Osteoblast (primary cell): Measurements from ENCODE around the gene NHLRC4. TPM values are rescaled to one million over a fixed set of nuclear protein-coding genes. Genes with fewer than 3 reads are reported as not detected.

Experiments
- DNase-seq: peaks from one replicate; pipeline ENCODE4 v3.0.0; 2011; ENCODE audit warnings: low spot score, mixed read lengths; ENCODE audit not compliant: insufficient read length; ENCODE audit errors: missing footprints
- H2AFZ ChIP-seq: 2 replicates; pipeline ENCODE4 v1.6.0; 2011; ENCODE audit warnings: mild to moderate bottlenecking, low read length
- H3K27ac ChIP-seq: 2 replicates; pipeline ENCODE4 v1.5.1; 2011; ENCODE audit warnings: mild to moderate bottlenecking, low read depth, low read length, moderate library complexity
- H3K27me3 ChIP-seq: 2 replicates; pipeline ENCODE4 v1.6.0; 2012; ENCODE audit warnings: mild to moderate bottlenecking, control low read depth, inconsistent platforms, low read length, moderate library complexity; ENCODE audit not compliant: insufficient read depth
- H3K36me3 ChIP-seq: 2 replicates; pipeline ENCODE4 v1.5.1; 2011; ENCODE audit warnings: mild to moderate bottlenecking, low read length, control low read depth, moderate library complexity; ENCODE audit not compliant: insufficient read depth
- H3K4me1 ChIP-seq: 2 replicates; pipeline ENCODE4 v1.5.1; 2011; ENCODE audit warnings: mild to moderate bottlenecking, low read length, control low read depth, moderate library complexity; ENCODE audit not compliant: insufficient read depth
- H3K4me2 ChIP-seq: 2 replicates; pipeline ENCODE4 v1.6.0; 2011; ENCODE audit warnings: mild to moderate bottlenecking, low read length; ENCODE audit not compliant: insufficient read depth
- H3K4me3 ChIP-seq: fragments of 200-600 bp; sonication (generic); 3 replicates; pipeline ENCODE4 v1.5.1; 2012; ENCODE audit warnings: mild to moderate bottlenecking, low read length, inconsistent platforms; ENCODE audit not compliant: insufficient read depth
- H3K79me2 ChIP-seq: 2 replicates; pipeline ENCODE4 v1.6.0; 2012; ENCODE audit warnings: mild to moderate bottlenecking, low read length, control low read depth, inconsistent platforms; ENCODE audit not compliant: insufficient read depth
- H3K9me3 ChIP-seq: 2 replicates; pipeline ENCODE4 v1.5.1; 2011; ENCODE audit warnings: low read depth, low read length, control low read depth
- H4K20me1 ChIP-seq: 2 replicates; pipeline ENCODE4 v1.6.0; 2012; ENCODE audit warnings: mild to moderate bottlenecking, low read length, control low read depth; ENCODE audit not compliant: insufficient read depth
- CTCF ChIP-seq: IDR thresholded peaks from 2 replicates; pipeline ENCODE4 v1.5.1; 2011; ENCODE audit warnings: mild to moderate bottlenecking, low read depth, low read length, moderate library complexity; ENCODE audit errors: extremely low read depth
- total RNA-seq: library from RNA; depleted of rRNA; stranded (reverse); fragments of >200 nt; gene quantifications from 2 replicates; pipeline ENCODE4 v1.2.3, GENCODE V29; 2012

The NHLRC4 gene
- total RNA-seq, 1 donor: 2.2 TPM

- Histone ChIP-seq H3K9me3 (no peaks in the 10 kb centered on the region), H3K36me3 (peaks cover 5% of the 10 kb centered on the region), H3K4me3 (no peak overlapping the region), H3K27me3 (no peaks in the 10 kb centered on the region), H3K27ac (no peak overlapping the region), H4K20me1 (peaks cover 68% of the 10 kb centered on the region), H2AFZ (no peak overlapping the region), H3K4me2 (no peak overlapping the region), H3K79me2 (peaks cover 98% of the 10 kb centered on the region), H3K4me1 (peaks cover 19% of the 10 kb centered on the region)
- no peak for TF ChIP-seq CTCF
- no peak for DNase-seq
These were observed 29.1 kb upstream of the NHLRC4 start for GRCh38 chr16:537415-538335.

GRCh38 chr16:539901-540530 is 26.8 kb upstream of the NHLRC4 start:
- Histone ChIP-seq H3K4me1 (peaks cover 18% of the 10 kb centered on the region), H3K27me3 (no peaks in the 10 kb centered on the region), H3K4me3 (peak overlapping the region; percentile 25), H4K20me1 (peaks cover 65% of the 10 kb centered on the region), H3K4me2 (peak overlapping the region; percentile 43), H3K79me2 (peaks cover 95% of the 10 kb centered on the region), H2AFZ (no peak overlapping the region), H3K27ac (peak overlapping the region; percentile 45), H3K9me3 (no peaks in the 10 kb centered on the region), H3K36me3 (peaks cover 5% of the 10 kb centered on the region)
- DNase-seq: peak; percentile 100
- peak; percentile 25 for TF ChIP-seq CTCF

- DNase-seq: no peak
- Histone ChIP-seq H3K9me3 (no peaks in the 10 kb centered on the region), H4K20me1 (peaks cover 63% of the 10 kb centered on the region), H3K4me2 (no peak overlapping the region), H3K36me3 (peaks cover 5% of the 10 kb centered on the region), H2AFZ (no peak overlapping the region), H3K79me2 (peaks cover 95% of the 10 kb centered on the region), H3K27me3 (no peaks in the 10 kb centered on the region), H3K27ac (no peak overlapping the region), H3K4me3 (no peak overlapping the region), H3K4me1 (peaks cover 10% of the 10 kb centered on the region)
- no peak for TF ChIP-seq CTCF
These were observed 26.0 kb upstream of the NHLRC4 start for GRCh38 chr16:540645-541340.
